HG02970 (cell line): ENCODE measurements around the gene FHAD1.

Source experiments
- ATAC-seq: cut with Tn5 transposase; IDR thresholded peaks from one replicate; pipeline ENCODE4 v1.9.1; 2021; ENCODE audit warnings: mild to moderate bottlenecking, moderate library complexity, moderate number of reproducible peaks; ENCODE audit not compliant: unreplicated experiment, low FRiP score

The FHAD1 gene

DNA sequence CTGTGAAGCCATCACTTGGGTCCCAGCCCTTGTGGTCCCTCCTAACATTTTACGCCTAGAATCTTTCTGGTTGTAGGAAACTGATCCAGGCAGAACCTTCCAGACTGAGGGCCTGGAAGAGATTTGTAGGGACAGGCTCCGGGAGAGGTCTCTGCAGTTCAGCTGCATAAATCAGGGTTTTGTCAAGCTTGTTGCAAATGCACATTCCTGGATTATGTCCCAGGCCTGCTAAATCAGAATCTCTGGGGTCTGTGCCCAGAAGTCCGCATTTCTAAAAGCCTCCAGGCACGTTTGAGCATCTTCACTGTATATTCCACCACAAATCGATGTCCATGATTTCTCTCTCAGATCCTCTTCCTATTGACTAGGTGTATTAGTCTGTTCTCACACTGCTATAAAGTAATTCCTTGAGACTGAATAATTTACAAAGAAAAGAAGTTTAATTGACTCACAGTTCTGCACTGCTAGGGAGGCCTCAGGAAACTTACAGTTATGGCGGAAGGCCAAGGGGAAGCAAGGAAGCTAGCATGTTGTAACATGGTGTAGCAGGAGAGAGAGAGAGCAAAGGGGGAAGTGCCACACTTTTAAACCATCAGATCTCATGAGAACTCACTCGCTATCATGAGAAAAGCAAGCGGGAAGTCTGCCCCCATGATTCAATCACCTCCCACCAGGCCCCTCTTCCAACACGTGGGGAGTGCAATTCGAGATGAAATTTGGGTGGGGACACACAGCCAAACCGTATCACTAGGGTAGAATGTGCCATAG, 1.2 kb upstream of the FHAD1 start:
- no peak for ATAC-seq

DNA sequence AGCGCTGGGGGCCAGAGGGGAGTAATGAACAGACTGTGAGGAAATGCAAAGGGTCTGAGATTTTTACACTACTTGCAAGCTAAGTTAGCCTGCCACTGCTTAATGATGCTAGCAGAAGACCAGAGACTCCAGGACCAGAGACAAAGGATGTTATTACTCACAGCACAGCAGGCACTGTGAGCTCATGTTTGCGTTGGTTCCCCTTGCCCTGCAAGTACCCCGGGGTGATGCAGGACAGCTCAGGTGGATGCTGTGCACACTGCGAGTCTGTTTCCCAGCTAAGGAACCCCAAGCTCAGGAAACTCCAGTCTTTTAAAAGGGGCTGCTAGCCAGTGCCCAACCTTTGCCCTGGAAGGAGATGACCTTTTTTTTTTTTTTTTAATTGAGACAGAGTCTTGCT, 1.2 kb downstream of the FHAD1 start:
- no peak for ATAC-seq

DNA sequence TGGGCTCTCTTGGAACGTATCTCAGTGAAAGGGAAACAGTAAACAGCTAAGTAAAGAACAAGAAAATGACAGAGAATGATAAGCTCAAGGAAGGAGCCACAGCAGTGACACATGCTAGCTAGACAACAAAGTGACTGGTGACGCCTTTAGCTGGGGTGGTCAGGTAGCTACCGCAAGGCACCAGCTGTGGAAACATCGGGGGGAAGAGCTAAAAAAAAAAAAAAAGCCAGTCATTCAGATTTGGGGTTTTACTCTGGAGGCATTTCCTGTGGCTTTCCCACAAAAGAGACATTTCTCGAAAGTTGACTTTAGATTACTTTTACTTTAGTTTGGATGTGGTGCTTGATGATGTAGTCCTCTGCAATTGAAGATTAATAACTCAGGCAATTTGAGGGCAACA, 2.1 kb downstream of the FHAD1 start:
- ATAC-seq = no peak

DNA sequence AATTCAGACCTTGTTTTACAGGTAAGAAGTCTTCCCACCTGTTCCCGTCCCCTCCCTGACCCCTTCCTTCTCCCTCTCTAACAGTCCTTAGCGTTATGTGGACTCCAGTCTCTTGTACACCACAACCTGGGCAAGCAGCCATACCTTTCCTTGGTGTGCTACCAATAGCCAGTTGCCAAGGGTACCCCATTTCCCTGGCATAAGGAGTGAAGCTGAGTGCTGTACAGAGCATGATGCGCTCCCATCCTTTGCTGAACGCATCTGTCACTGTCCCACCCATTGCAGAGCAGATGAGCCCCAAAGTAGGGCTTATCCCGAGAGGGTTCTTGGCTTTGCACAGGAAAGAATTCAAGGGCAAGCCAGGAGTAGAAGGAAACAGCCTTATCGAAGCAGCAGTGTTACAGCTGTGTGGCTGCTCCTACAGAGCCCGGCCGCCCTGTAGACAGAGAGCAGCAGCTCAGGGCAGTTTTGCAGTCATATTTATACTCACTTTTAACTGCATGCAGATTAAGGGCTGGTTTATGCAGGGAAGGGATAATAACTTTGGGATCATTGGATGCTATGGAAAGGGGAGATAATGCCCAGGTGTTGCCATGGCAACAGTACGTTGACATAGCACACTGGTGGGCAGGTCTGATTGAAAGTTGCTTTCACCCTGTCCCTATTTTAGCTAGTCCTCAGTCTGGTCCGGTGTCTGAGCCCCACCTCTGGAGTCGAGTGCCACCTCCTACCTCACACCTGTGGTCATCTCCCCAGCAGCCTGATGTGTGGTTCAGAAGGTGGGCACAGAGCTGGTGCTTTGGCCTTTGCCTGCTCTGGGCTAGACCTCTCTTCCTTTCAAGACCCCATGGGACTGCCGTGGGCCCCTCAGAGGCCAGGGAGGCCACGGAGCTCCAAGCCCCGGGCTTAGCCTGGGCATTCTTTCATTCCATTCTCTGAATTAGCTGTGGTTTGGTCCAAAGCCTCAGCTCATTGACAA, 5.1 kb downstream of the FHAD1 start:
- no peak for ATAC-seq

- no peak for ATAC-seq
Observed at GRCh38 chr1:15254559-15254958, 7.5 kb downstream of the FHAD1 start.

GRCh38 chr1:15255582-15256149, 8.6 kb downstream of the FHAD1 start:
- ATAC-seq = no peak

DNA sequence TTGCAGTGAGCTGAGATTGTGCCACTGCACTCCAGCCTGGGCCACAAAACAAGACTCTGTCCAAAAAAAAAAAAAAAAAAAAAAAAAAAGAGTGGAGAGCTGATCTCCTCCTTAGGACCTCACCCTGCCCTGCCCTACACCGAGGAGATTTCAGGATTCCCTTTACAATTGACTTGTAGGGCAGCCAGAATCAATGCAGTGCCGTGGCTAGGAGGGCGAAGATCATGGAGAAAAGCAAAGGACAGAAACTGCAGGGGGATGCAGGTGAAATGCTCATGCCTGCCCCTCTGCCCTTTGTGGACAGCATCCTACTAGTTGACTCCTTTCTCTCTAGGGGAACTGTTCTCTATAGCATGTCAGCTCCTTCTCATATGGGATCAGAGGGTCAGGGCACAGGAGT, 9.6 kb downstream of the FHAD1 start:
- no peak for ATAC-seq

DNA sequence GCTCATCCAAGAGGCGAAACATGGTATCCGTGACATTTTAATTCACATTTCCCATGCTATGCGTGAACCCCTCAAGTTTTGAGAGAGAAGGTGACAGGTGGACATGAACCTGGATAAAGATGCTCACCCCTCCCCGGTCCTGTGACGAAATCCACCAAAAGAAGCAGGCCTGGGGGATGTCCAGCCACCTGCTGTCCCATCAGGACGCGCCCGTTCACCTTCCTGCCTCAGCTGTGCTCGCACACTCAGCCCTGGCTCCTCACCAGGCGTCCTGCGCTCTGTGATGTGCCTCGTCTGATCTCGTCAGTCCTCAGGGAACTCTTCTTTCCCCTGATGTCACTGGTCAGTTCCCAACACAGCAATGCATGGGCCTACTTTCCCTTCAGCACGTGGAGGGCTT, 10.3 kb downstream of the FHAD1 start:
- ATAC-seq = no peak

DNA sequence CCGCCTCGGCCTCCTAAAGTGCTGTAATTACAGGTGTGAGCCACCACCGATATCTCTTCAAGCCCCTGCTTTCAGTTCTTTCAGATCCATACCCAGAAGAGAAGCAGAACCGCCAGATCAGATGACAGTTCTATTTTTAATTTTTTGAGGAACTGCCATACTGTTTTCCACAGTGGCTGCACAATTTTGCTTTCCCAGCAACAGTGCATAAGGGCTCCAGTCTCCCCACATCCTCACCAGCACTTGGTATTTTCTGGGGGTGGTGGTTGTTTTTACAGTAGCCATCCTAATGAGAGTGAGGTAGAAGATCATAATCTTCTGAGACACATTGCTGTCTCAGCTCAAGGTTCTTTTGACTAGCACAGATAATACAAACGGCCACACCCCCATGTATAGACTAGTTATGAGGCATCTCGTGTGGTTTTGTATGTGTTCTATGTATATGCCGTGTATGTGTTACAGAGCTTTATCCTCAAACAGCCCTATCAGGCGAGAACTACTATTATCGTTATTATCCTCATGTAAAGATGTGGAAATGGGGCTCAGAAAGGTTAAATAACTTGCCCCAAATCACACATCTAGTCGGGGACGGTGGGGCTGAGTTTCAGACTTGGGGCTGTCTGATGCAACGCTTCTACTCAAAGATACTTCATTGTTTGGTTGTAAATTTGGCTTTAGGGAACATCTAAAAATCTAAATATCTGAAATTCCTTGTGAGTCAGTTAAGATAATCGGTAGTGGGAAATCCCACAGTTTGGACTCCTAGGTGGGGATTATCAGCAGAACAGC, 12.0 kb downstream of the FHAD1 start:
- ATAC-seq = no peak

- ATAC-seq = no peak
Observed at GRCh38 chr1:15259622-15260007, 12.6 kb downstream of the FHAD1 start.

GRCh38 chr1:15260418-15261154, 13.6 kb downstream of the FHAD1 start:
- ATAC-seq = no peak

DNA sequence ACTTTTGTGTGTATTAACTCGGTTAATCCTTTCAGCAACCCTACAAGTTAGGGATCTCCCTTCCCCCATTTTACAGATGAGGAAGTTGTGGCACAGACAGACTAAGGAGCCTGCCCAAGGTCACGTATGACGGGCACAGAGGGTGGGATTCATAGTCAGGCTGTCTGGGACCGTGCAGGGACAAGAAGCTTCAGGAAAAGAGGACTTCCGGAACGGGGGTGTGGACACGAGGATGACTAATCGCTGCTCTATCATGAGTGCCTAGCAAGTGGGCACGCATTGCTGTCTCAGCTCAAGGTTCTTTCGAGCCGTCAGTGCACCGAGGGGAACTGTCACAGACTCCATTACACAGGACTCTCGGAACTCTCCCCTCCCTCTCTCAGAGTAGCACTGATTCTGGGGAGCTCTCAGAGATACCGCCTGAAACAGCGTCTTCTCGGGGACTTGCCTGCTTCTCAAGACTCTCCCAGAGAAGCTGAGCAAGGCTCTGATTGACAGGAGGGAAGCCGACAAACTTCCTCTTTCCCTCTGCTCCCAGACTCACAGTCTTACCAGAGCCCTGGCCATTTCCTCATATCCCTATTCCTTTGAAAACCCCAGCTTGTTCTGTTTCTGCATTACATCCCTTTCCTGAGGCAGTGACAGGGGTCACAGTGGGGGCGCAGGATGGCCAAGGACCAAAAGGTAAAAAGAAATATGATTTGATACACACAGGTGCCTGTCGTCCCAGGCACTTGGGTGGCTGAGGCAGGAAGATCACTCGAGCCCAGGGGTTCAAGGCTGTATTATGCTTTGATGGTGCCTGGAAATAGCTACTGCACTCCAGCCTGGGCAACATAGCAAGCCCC, 14.4 kb downstream of the FHAD1 start:
- no peak for ATAC-seq

DNA sequence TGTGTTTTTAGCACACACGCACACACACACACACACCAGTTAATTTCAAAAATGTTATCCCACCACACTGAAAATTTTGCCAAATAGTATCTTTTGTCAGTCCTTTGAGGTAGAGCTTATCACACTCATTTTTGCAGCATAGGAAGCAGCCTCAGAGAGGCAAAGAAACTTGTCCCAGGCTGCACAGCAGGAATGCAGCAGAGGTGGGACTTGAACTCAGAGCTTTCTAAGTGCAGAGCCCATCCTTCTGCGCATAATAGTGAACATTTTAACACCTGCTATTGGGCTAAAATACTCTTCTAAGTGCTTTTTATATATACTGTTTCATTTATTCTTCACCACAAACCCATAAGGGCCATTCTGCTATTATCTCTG, 15.0 kb downstream of the FHAD1 start:
- ATAC-seq = no peak

DNA sequence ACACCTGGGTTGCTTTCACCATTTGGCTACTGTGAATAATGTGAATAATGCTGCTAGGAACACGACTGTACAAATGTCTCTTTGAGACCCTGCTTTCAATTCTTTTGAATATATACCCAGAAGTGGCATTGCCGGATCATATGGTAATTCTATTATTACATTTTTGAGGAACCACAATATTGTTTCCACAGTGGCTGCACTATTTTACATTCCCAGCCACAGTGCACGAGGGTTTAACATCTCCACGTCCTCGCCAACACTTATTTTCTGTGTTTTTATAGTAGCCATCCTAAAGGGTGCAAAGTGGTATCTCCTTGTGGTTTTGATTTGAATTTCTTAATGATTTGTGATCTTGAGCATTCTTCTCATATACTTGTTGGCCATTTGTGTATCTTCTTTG, 15.7 kb downstream of the FHAD1 start:
- ATAC-seq = no peak

DNA sequence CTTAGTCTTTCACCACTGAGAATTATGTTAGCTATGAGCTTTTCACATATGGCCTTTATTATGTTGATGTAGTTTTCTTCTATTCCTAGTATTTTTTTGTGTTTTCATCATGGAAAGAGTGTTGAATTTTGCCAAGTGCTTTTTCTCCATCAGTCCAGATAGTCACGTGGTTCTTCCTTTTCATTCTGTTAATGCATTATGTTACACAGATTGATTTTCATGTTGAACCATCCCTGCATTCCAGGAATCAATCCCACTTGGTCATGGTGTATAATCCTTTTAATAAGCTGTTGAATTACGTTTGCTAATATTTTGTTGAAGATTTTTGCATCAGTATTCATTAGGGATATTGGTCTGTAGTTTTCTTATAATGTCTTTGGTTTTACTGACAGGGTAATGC, 17.7 kb downstream of the FHAD1 start:
- ATAC-seq = no peak

DNA sequence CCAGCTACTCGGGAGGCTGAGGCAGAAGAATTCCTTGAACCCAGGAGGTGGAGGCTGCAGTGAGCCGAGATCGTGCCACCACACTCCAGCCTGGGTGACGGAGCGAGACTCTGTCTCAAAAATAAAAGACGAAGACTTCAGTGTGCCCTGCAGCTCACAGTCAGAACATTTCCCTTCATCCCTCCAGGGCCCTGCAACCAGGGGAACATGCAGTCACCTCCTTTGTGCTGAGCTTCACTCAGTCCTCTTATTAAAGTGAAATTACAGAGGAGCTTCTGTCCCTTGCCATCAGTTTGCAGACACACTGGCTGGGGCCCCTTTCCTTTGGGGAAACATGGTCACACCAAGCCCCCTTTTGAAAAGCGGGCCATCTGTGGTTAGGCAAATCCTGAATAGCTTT, 24.2 kb downstream of the FHAD1 start:
- no peak for ATAC-seq

DNA sequence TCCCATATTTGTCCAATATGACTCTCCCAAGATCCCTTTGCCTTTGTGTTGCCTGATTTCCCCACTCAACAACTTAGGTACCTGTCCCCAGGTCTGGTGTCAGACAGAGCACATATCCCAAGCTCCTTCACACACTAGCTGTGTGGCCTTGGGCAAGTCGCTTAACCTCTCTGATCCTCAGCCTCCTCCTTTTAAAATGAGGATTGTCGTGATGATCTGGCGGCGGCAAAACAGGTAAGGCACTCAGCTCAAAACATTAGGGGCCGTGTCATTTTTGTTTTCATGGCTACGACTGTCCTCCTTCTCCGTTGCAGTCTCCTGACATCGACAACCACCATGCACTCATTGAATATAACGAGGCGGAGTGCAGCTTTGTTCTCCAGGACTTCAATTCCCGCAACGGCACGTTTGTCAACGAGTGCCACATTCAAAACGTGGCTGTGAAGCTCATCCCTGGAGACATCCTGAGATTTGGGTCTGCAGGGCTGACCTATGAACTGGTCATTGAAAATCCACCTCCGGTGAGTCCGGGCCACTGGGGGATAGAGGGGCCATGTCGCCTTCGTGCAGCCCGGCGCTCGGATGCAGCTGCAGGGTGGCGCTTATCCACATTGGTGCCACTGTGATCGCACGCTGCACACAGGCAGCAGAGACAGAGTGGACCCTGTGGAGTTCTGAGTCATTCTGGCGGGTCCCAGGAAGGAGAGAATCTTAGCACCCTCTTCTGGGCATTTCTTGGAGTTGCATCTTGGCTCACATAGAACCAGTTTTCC, 25.2 kb downstream of the FHAD1 start:
- no peak for ATAC-seq

GRCh38 chr1:15272782-15273127, 25.7 kb downstream of the FHAD1 start:
- no peak for ATAC-seq
